HFFc6 (cell line): ENCODE data around the gene ZRSR2. TPM values are rescaled to one million over a fixed set of nuclear protein-coding genes. Genes with fewer than 3 reads are reported as not detected.

Experiments used
- DNase-seq: peaks from one replicate; pipeline ENCODE4 v3.0.0-alpha.2; 2018
- H3K27ac Mint-ChIP-seq: 2 replicates; pipeline ENCODE4 v1.8.0; 2020; ENCODE audit warnings: mild to moderate bottlenecking, mixed read lengths
- H3K27me3 Mint-ChIP-seq: 2 replicates; pipeline ENCODE4 v1.8.0; 2021; ENCODE audit warnings: mild to moderate bottlenecking, moderate library complexity, mixed read lengths; ENCODE audit not compliant: insufficient read depth
- H3K36me3 Mint-ChIP-seq: 2 replicates; pipeline ENCODE4 v1.8.0; 2021; ENCODE audit warnings: low read depth, mixed read lengths
- H3K4me1 Mint-ChIP-seq: 2 replicates; pipeline ENCODE4 v1.8.0; 2020; ENCODE audit warnings: low read depth, mixed read lengths
- H3K4me3 Mint-ChIP-seq: 2 replicates; pipeline ENCODE4 v1.8.0; 2020; ENCODE audit warnings: mild to moderate bottlenecking, moderate library complexity, mixed read lengths
- H3K9me3 Mint-ChIP-seq: 2 replicates; pipeline ENCODE4 v1.8.0; 2020; ENCODE audit warnings: mild to moderate bottlenecking, mixed read lengths
- CTCF ChIP-seq: fragments of 200-600 bp; sonication (generic); IDR thresholded peaks from 2 replicates; pipeline ENCODE4 v1.5.0; 2021; ENCODE audit warnings: antibody characterized with exemption, mild to moderate bottlenecking
- total RNA-seq, 6 experiments: library from RNA; stranded (reverse); fragmentation: NEBNext Ultra II Directional; extraction: Animal tissue kit (Norgen Biotek cat#: 25700); gene quantifications; 2 replicates in 1 of 6; 3 replicates in 5 of 6; pipeline ENCODE4 v1.2.3, GENCODE V29; 2021

Gene ZRSR2
- total RNA-seq, 6 experiments from 2014 or later: 5.1 to 7.0 (median 5.6) TPM

- no peak overlapping the region for H3K27ac Mint-ChIP-seq
- H3K4me3 Mint-ChIP-seq: no peak overlapping the region
- H3K4me1 Mint-ChIP-seq: peaks cover 6% of the 10 kb centered on the region
- no peaks in the 10 kb centered on the region for H3K9me3 Mint-ChIP-seq
- no peak for TF ChIP-seq CTCF
- H3K36me3 Mint-ChIP-seq: no peaks in the 10 kb centered on the region
- DNase-seq: no peak
- H3K27me3 Mint-ChIP-seq: no peaks in the 10 kb centered on the region; the same call in 1 of the 2 replicates
These were observed 53.7 kb downstream of the ZRSR2 start for GRCh38 chrX:15843960-15844359.

GRCh38 chrX:15848576-15848975 lies 58.3 kb downstream of the ZRSR2 start:
- H3K9me3 Mint-ChIP-seq: no peaks in the 10 kb centered on the region
- H3K4me1 Mint-ChIP-seq: peaks cover 44% of the 10 kb centered on the region
- TF ChIP-seq CTCF: no peak
- DNase-seq: no peak
- no peak overlapping the region for H3K27ac Mint-ChIP-seq
- no peaks in the 10 kb centered on the region for H3K36me3 Mint-ChIP-seq
- no peaks in the 10 kb centered on the region; the same call in 1 of the 2 replicates for H3K27me3 Mint-ChIP-seq
- H3K4me3 Mint-ChIP-seq: no peak overlapping the region

- no peak for DNase-seq
- peaks cover 45% of the 10 kb centered on the region for H3K4me1 Mint-ChIP-seq
- H3K27me3 Mint-ChIP-seq: no peaks in the 10 kb centered on the region; the same call in 1 of the 2 replicates
- no peaks in the 10 kb centered on the region for H3K36me3 Mint-ChIP-seq
- TF ChIP-seq CTCF: no peak; the same call in 1 of the 2 replicates
- H3K27ac Mint-ChIP-seq: peak overlapping the region; percentile 13; the same call in 1 of the 2 replicates
- H3K4me3 Mint-ChIP-seq: no peak overlapping the region
- H3K9me3 Mint-ChIP-seq: no peaks in the 10 kb centered on the region
These were observed 59.3 kb downstream of the ZRSR2 start for GRCh38 chrX:15849555-15849954.

- no peak for TF ChIP-seq CTCF
- Mint-ChIP-seq H3K27ac (0 out of 2 replicates have a peak overlapping the region, but pooled peaks have one; percentile 21), H3K4me3 (peak overlapping the region; percentile 76), H3K9me3 (no peaks in the 10 kb centered on the region), H3K36me3 (no peaks in the 10 kb centered on the region), H3K4me1 (peaks cover 39% of the 10 kb centered on the region), H3K27me3 (no peaks in the 10 kb centered on the region)
- no peak for DNase-seq
These were observed 63.3 kb downstream of the ZRSR2 start for GRCh38 chrX:15853586-15854079.

GRCh38 chrX:15854080-15854655 lies 63.9 kb downstream of the ZRSR2 start:
- DNase-seq: peak; percentile 1

More at GRCh38 chrX:15854080-15854655, 63.9 kb downstream of the ZRSR2 start:
- H3K27me3 Mint-ChIP-seq: no peaks in the 10 kb centered on the region
- peaks cover 37% of the 10 kb centered on the region for H3K4me1 Mint-ChIP-seq
- peak overlapping the region; percentile 76 for H3K4me3 Mint-ChIP-seq
- no peaks in the 10 kb centered on the region for H3K9me3 Mint-ChIP-seq
- no peak overlapping the region for H3K27ac Mint-ChIP-seq
- H3K36me3 Mint-ChIP-seq: no peaks in the 10 kb centered on the region
- TF ChIP-seq CTCF: peak; percentile 38; the same call in 1 of the 2 replicates
